Central memory CD8-positive, alpha-beta T cell (primary cell): ENCODE data around the gene FBXL17.
"Not testable (repeated sequence)": the region's sequence is repeated elsewhere in the genome, so short reads cannot be mapped to it uniquely, and the experiment has no call there.

Experiments used
- ATAC-seq: fragments of 150-1000 bp; cut with Tn5 transposase; replicated peaks from 2 replicates; pipeline ENCODE4 v1.10.0; 2022; ENCODE audit warnings: mild to moderate bottlenecking, moderate FRiP score, moderate number of reproducible peaks; ENCODE audit not compliant: poor library complexity, severe bottlenecking; ENCODE audit errors: extremely low read depth
- DNase-seq, 2 donors: peaks; one replicate each; pipeline ENCODE4 v3.0.0; 2021; ENCODE audit warnings: low spot score in 2 of 2
- H3K27ac Mint-ChIP-seq: one replicate; pipeline ENCODE4 v1.8.0; 2022; ENCODE audit warnings: low read depth, mild to moderate bottlenecking, moderate library complexity, mixed read lengths
- H3K27me3 Mint-ChIP-seq: one replicate; pipeline ENCODE4 v1.8.0; 2022; ENCODE audit warnings: mixed read lengths
- H3K36me3 Mint-ChIP-seq: one replicate; pipeline ENCODE4 v1.8.0; 2022; ENCODE audit warnings: mild to moderate bottlenecking, moderate library complexity, mixed read lengths; ENCODE audit not compliant: insufficient read depth
- H3K4me1 Mint-ChIP-seq: one replicate; pipeline ENCODE4 v1.8.0; 2022; ENCODE audit warnings: mixed read lengths
- H3K4me3 Mint-ChIP-seq: one replicate; pipeline ENCODE4 v1.8.0; 2022; ENCODE audit warnings: mild to moderate bottlenecking, moderate library complexity, mixed read lengths
- H3K9me3 Mint-ChIP-seq: one replicate; pipeline ENCODE4 v1.8.0; 2022; ENCODE audit warnings: mixed read lengths

Gene FBXL17

DNA sequence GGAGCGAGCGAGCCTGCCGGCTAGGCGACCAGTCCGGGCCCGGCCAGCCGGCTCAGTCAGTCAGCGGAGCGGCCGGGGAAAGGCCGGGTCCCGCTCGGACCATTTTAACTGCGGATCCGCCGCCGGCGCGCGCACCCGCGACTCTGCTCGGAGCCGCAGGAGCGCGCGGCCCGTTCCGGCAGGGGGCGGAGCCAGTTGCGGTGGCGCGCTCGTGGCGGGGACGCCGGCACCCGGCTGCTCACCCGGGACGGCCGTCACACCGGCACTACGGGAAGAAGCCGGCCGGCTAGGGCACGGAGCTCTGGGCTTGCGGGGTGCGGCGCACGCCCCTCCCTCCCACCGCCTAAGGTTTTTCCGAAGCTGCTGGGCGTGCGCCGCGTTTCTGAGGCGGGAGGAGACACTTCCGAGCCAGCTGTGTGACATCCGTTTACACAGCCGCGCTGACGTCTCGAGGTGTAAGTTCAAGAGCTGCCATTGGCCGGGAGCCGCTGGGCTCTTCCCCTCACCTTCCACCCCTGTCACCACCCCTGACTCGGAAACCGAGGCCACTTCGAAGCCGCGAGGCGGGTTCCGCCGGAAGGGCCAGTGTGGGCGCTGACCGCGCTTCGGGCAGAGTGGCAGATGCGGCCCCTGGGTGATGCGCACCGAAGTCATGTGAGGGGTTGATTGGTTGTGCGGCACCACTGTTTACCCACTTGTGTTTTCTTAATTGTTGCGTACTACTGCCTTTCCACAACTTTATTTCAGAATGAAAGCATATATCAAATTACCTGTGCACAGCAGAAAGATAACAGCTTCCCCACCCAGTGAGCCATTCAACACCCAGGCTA lies at the start of gene FBXL17:
Gene FBXL17 (minus strand): TSS at position 145 of the 830 bp plus-strand sequence.
- Mint-ChIP-seq H3K27me3 (no peaks in the 10 kb centered on the region), H3K36me3 (peaks cover 16% of the 10 kb centered on the region), H3K4me1 (peaks cover 42% of the 10 kb centered on the region), H3K9me3 (peaks cover 3% of the 10 kb centered on the region), H3K27ac (peak within 1 kb of the TSS; percentile 93), H3K4me3 (peak within 1 kb of the TSS; percentile 81)
- peak; percentile 79 to 86 for DNase-seq
- peak; percentile 79 for ATAC-seq

DNA sequence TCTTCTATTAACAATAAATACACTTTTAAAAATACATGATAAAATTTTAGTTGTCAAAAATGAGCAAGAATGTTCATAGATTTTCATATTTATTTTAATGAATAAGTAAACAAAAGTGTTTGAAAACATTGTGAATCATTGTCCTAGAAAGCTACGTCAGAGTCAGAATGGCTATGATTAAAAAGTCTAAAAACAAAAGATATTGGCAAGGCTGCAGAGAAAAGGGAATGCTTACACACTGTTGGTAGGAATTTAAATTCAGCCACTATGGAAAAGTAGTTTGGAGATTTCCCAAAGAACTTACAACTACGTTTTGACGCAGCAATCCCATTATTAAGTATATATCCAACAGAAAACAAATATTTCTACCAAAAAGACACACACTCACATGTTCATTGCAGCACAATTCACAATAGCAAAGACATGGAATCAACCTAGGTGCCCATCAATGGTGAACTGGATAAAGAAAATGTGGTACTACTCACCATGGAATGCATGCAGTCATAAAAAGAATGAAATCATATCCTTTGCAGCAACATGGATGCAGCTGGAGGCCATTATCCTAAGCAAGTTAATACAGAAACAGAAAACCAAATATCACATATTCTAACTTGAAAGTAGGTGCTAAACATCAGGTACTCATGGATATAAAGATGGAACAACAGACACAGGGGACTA lies 49.2 kb upstream of the FBXL17 start:
- no peak for ATAC-seq
- DNase-seq = no peak
- Mint-ChIP-seq H3K27me3 (peaks cover 54% of the 10 kb centered on the region), H3K36me3 (no peaks in the 10 kb centered on the region), H3K4me1 (no peaks in the 10 kb centered on the region), H3K9me3 (no peaks in the 10 kb centered on the region), H3K4me3 (no peak overlapping the region), H3K27ac (no peak overlapping the region)

DNA sequence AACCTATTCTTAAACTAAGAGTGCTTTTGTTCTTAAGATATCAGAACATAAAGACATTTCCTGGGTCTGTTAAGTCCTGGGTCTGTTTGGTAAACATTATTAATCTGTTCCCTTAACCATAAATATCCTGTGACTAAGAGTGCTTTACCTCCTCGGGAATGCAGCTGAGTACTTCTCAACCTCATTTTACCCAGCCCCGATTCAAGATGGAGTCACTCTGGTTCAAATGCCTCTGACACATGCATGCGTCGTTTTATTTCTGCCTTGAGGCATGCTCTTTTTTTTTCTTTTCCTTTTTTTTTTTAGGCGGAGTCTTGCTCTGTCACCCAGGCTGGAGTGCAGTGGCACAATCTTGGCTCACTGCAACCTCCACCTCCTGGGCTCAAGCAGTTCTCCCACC lies 39.8 kb upstream of the FBXL17 start:
- Mint-ChIP-seq H3K4me3 (no peak overlapping the region), H3K9me3 (no peaks in the 10 kb centered on the region), H3K36me3 (peaks cover 1% of the 10 kb centered on the region), H3K27me3 (peaks cover 46% of the 10 kb centered on the region), H3K4me1 (no peaks in the 10 kb centered on the region), H3K27ac (no peak overlapping the region)
- ATAC-seq (no peak), DNase-seq (no peak)

DNA sequence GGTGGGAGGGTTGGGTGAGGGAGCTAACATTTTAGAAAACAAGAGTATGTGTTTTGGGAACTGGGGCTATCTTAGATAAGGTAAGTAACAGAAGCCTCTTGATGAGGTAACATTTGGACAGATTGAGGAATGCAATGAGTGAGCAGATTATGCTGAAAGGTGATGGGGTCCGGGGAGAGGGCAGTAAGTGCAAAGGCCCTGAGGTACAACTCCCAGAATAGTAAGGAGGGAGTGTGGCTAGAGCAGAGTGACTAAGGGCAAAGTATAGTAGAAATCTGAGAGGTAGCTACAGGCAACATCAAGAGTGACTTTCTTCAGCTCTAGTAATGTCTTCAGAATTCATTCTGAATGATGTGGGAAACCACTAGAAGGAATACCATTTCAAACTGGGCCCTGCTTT lies 38.9 kb upstream of the FBXL17 start:
- ATAC-seq = no peak
- peaks cover 1% of the 10 kb centered on the region for H3K36me3 Mint-ChIP-seq
- peaks cover 37% of the 10 kb centered on the region for H3K27me3 Mint-ChIP-seq
- DNase-seq = no peak
- H3K4me1 Mint-ChIP-seq = no peaks in the 10 kb centered on the region
- no peak overlapping the region for H3K27ac Mint-ChIP-seq
- no peaks in the 10 kb centered on the region for H3K9me3 Mint-ChIP-seq
- H3K4me3 Mint-ChIP-seq = no peak overlapping the region

DNA sequence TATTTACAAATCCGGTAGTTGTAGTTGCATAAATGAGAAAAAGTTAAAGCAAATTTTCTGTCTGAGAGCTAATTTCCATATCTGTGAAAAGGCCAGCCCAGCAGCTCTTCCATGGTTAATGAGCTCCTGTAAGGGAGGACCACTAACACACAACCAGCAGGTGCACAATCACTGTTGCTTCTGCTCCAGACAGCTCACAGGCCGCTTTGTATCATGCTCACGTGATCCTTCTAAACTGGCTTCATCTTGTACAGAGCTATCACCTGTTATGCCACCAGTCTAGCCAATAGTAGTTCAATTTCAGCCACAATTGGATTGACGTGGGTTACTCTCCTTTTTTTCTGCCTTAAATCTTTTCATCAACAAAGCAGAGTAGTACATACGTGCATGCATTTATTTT lies 38.3 kb upstream of the FBXL17 start:
- no peak overlapping the region for H3K4me3 Mint-ChIP-seq
- H3K9me3 Mint-ChIP-seq = no peaks in the 10 kb centered on the region
- peaks cover 1% of the 10 kb centered on the region for H3K36me3 Mint-ChIP-seq
- H3K27me3 Mint-ChIP-seq = peaks cover 31% of the 10 kb centered on the region
- no peaks in the 10 kb centered on the region for H3K4me1 Mint-ChIP-seq
- DNase-seq (no peak), ATAC-seq (no peak)
- H3K27ac Mint-ChIP-seq = no peak overlapping the region

DNA sequence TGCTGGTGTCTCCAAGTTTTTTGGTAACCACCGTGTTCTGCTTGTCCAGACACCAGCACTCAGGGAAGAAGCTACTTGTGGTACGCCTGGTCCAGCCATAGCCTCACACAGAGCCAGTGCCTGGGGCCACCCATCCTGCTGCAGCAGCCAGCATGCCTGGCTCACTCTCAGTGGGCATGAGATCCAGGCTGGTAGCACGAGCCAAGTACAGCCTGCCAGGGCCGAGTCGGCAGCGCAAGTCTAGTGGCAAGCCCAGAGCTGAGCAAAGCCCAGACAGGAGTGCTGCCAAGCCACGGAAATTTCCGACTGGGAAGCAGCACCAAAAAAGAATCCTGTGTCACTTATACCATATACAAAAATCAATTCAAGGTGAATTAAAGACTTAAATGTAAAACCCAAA lies 36.3 kb upstream of the FBXL17 start:
- Mint-ChIP-seq H3K9me3 (no peaks in the 10 kb centered on the region), H3K36me3 (peaks cover 1% of the 10 kb centered on the region), H3K4me1 (no peaks in the 10 kb centered on the region), H3K4me3 (no peak overlapping the region), H3K27me3 (peaks cover 17% of the 10 kb centered on the region), H3K27ac (no peak overlapping the region)
- ATAC-seq (no peak), DNase-seq (no peak)

DNA sequence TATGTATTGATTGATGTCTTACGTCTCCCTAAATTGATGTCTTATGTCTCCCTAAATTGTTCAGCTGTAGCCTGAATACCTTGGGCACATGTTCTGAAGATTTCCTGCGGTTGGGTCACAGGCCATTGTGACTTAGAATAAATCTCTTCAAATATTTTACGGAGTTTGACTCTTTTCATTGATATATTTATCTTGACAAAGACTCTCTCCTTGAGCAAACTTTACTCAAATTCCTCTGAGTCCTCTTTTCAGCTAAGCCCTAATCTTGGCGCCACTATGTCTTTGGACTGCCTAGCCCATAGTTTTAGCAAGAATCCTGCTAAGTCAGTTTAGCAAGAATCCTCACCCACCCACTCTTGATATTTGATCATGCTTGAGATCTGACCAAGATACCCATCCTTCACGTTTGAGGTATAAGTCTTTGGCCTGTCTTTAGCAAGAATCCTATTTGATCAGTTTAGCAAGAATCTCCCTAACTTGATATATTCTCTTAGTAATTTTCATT lies 35.3 kb upstream of the FBXL17 start:
- H3K27ac Mint-ChIP-seq = no peak overlapping the region
- DNase-seq (no peak), ATAC-seq (no peak)
- H3K36me3 Mint-ChIP-seq = peaks cover 1% of the 10 kb centered on the region
- H3K9me3 Mint-ChIP-seq = no peaks in the 10 kb centered on the region
- no peaks in the 10 kb centered on the region for H3K4me1 Mint-ChIP-seq
- peaks cover 17% of the 10 kb centered on the region for H3K27me3 Mint-ChIP-seq
- H3K4me3 Mint-ChIP-seq = no peak overlapping the region

DNA sequence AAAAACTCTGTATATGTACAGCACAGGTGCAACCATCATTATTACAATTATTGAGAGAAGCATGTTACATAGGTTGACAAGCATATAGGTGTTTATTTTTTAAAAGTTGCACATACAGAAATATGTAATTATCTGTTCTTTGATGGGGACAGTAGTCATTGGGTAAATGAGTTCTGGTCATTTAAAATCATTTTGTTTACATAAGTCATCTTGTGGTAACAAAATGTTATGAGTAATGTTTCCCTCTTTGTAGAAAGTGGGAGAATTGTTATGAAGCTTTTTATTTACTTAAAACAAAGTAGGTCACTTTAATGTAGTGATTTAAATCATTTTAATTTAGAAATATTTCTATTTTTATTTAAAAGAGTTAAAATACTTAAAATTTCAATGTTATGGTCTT lies 33.8 kb upstream of the FBXL17 start:
- peaks cover 17% of the 10 kb centered on the region for H3K27me3 Mint-ChIP-seq
- DNase-seq (no peak), ATAC-seq (no peak)
- no peak overlapping the region for H3K4me3 Mint-ChIP-seq
- H3K27ac Mint-ChIP-seq = no peak overlapping the region
- no peaks in the 10 kb centered on the region for H3K9me3 Mint-ChIP-seq
- no peaks in the 10 kb centered on the region for H3K4me1 Mint-ChIP-seq
- peaks cover 1% of the 10 kb centered on the region for H3K36me3 Mint-ChIP-seq

DNA sequence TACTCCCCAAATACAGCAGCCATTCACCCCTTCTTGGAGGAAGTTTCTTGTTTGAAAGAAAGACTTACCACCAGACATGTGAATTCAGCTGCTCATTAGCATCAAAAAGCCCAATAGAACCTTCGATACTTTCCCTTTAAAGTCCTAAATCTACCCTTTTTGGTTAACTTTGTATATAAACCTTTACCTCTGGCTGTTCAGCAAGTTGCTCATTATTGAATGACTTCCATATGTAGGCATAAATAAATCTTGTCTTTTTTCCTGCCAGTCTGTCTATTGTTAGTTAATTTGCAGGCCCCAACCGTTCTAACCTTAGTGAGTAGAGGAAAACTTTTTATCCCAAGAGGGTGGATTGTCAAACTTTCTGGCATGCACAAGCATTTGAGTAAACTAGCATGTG lies 27.9 kb upstream of the FBXL17 start:
- H3K9me3 Mint-ChIP-seq = no peaks in the 10 kb centered on the region
- no peaks in the 10 kb centered on the region for H3K27me3 Mint-ChIP-seq
- no peak for ATAC-seq
- H3K4me1 Mint-ChIP-seq = no peaks in the 10 kb centered on the region
- H3K27ac Mint-ChIP-seq = no peak overlapping the region
- H3K4me3 Mint-ChIP-seq = no peak overlapping the region
- no peak for DNase-seq
- H3K36me3 Mint-ChIP-seq = no peaks in the 10 kb centered on the region

DNA sequence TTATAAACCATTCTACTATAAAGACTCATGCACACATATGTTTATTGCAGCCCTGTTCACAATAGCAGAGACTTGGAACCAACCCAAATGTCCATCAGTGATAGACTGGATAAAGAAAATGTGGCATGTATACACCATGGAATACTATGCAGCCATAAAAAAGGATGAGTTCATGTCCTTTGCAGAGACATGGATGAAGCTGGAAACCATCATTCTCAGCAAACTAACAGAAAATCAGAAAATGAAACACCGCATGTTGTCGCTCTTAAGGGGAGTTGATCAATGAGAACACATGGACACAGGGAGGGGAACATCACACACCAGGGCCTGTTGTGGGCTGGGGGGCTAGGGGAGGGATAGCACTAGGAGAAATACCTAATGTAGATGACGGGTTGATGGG lies 23.3 kb upstream of the FBXL17 start:
- peaks cover 43% of the 10 kb centered on the region for H3K27me3 Mint-ChIP-seq
- not testable (repeated sequence) for H3K36me3 Mint-ChIP-seq, H3K4me1 Mint-ChIP-seq, H3K4me3 Mint-ChIP-seq, H3K9me3 Mint-ChIP-seq, ATAC-seq, DNase-seq, H3K27ac Mint-ChIP-seq

DNA sequence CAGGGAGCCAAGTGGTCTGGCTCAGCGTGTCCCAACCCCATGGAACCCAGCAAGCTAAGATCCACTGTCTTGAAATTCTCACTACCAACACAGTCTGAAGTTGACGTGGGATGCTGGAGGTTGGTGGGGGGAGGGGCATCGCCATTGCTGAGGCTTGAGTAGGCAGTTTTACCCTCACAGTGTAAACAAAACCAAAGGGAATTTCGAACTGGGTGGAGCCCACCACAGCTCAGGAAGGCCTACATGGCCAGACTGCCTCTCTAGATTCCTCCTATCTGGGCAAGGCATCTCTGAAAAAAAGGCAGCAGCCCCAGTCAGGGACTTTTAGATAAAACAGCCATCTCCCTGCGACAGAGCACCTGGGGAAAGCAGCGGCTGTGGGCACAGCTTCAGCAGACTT lies 17.1 kb upstream of the FBXL17 start:
- ATAC-seq (no peak), DNase-seq (no peak)
- Mint-ChIP-seq H3K36me3 (peaks cover 3% of the 10 kb centered on the region), H3K9me3 (peaks cover 5% of the 10 kb centered on the region), H3K4me3 (no peak overlapping the region), H3K27ac (no peak overlapping the region), H3K4me1 (no peaks in the 10 kb centered on the region), H3K27me3 (peaks cover 47% of the 10 kb centered on the region)

DNA sequence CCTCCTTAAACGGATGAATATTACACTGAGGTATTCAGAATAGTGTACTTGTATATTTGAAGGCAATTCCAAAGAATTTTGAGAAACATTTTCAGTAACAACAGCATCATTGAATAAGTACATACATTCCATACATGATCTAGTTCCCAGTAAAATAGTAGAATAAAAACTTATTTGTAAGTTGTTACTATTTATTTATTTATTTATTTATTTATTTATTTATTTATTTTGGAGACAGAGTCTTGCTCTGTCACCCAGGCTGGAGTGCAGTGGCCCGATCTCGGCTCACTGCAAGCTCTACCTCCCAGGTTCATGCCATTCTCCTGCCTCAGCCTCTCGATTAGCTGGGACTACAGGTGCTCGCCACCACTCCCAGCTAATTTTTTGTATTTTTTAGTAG lies 14.9 kb upstream of the FBXL17 start:
- H3K4me3 Mint-ChIP-seq, DNase-seq, H3K9me3 Mint-ChIP-seq, ATAC-seq, H3K36me3 Mint-ChIP-seq, H3K27ac Mint-ChIP-seq, H3K4me1 Mint-ChIP-seq: not testable (repeated sequence)
- H3K27me3 Mint-ChIP-seq = peaks cover 26% of the 10 kb centered on the region

DNA sequence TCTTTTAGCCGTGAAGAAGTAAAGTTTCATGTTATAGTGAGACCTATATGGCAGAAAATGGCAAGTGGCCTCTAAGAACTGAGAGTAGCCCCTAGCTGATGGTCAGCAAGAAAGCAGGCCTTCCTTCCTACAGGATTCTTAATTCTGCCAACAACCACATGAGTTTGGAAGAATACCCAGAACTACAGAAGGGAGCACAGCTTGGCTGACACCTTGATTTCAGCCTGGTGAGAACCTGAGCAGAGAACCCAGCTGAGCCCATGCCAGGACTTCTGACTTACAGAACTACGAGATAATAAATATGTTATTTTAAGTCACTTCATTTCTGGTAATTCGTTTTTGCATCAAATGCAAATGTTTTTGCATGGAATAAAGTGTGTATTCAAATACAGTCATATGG lies 5.9 kb upstream of the FBXL17 start:
- Mint-ChIP-seq H3K27me3 (no peaks in the 10 kb centered on the region), H3K27ac (no peak overlapping the region), H3K4me3 (no peak overlapping the region), H3K36me3 (peaks cover 4% of the 10 kb centered on the region), H3K4me1 (peaks cover 15% of the 10 kb centered on the region), H3K9me3 (no peaks in the 10 kb centered on the region)
- no peak for ATAC-seq
- DNase-seq = no peak
